ENCODE results near the gene CCDC88C. TPM values are rescaled to one million over a fixed set of nuclear protein-coding genes. Genes with fewer than 3 reads are reported as not detected.

CCDC88C gene
- total RNA-seq, 2 experiments from 2014 or later: 137 to 253 TPM

GRCh38 chr14:91323031-91323430, 94.6 kb downstream of the CCDC88C start:
- no peaks in the 10 kb centered on the region for H3K9me2 ChIP-seq (ENCODE audit: insufficient read depth, low read length)
- H3K36me3 ChIP-seq (ENCODE audit: insufficient read depth, low read length): peaks cover 96% of the 10 kb centered on the region
- H4K20me1 ChIP-seq (ENCODE audit: insufficient read depth, low read length): no peaks in the 10 kb centered on the region
- ChIA-PET CTCF (ENCODE audit: unreplicated experiment) (interaction anchor here (0.7 to 1.9 kb wide), 7 partner anchors 9 to 95 kb away, joined by 3 to 15 read pairs (median 6); partner anchors contain the start of gene CCDC88C), POLR2A (interaction anchor here (0.7 to 1.2 kb wide), 9 partner anchors 22 to 97 kb away, joined by 3 to 5 read pairs (median 3); partner anchors contain the start of gene CCDC88C)
- BruUV-seq (replicated peaks): no TSS peak
- H3K27ac ChIP-seq (ENCODE audit: low read depth, low read length, poor library complexity, severe bottlenecking): peak overlapping the region; percentile 92
- H2AFZ ChIP-seq (ENCODE audit: low read length): no peak overlapping the region
- DNase-seq (ENCODE audit: low spot score): no peak
- peaks cover 66% of the 10 kb centered on the region for H3K4me1 ChIP-seq (ENCODE audit: insufficient read depth, low read length, poor library complexity, severe bottlenecking)
- TF ChIP-seq CTCF (conservative IDR thresholded peaks at IDR 0.05; ENCODE audit: low read length) (no peak), EZH2phosphoT487 (IDR thresholded peaks at IDR 0.05; ENCODE audit: borderline replicate concordance, low read depth, low read length) (no peak)
- peak overlapping the region; percentile 75 for H3K4me2 ChIP-seq (ENCODE audit: low read length)
- H3K79me2 ChIP-seq (ENCODE audit: insufficient read depth, low read depth, low read length): peaks cover 31% of the 10 kb centered on the region
- intact Hi-C loops (cut with micrococcal nuclease; ENCODE audit: unreplicated experiment): loop anchor here (1.0 kb wide), 1 partner anchor 96 kb away; no protein-coding TSS in a partner anchor
- peak overlapping the region; percentile 53 for H3K4me3 ChIP-seq (ENCODE audit: low read depth, low read length, poor library complexity, severe bottlenecking)
- H3K9me3 ChIP-seq (ENCODE audit: low read length): no peaks in the 10 kb centered on the region

- Histone ChIP-seq H3K4me2 (ENCODE audit: low read length) (peak overlapping the region; percentile 75), H2AFZ (ENCODE audit: low read length) (no peak overlapping the region), H3K36me3 (ENCODE audit: insufficient read depth, low read length) (peaks cover 96% of the 10 kb centered on the region), H4K20me1 (ENCODE audit: insufficient read depth, low read length) (no peaks in the 10 kb centered on the region), H3K27ac (ENCODE audit: low read depth, low read length, poor library complexity, severe bottlenecking) (peak overlapping the region; percentile 92), H3K79me2 (ENCODE audit: insufficient read depth, low read depth, low read length) (peaks cover 31% of the 10 kb centered on the region), H3K9me2 (ENCODE audit: insufficient read depth, low read length) (no peaks in the 10 kb centered on the region), H3K4me3 (ENCODE audit: low read depth, low read length, poor library complexity, severe bottlenecking) (no peak overlapping the region), H3K9me3 (ENCODE audit: low read length) (no peaks in the 10 kb centered on the region), H3K4me1 (ENCODE audit: insufficient read depth, low read length, poor library complexity, severe bottlenecking) (peaks cover 70% of the 10 kb centered on the region)
- TF ChIP-seq CTCF (conservative IDR thresholded peaks at IDR 0.05; ENCODE audit: low read length) (no peak), EZH2phosphoT487 (IDR thresholded peaks at IDR 0.05; ENCODE audit: borderline replicate concordance, low read depth, low read length) (no peak)
- DNase-seq (ENCODE audit: low spot score): no peak
- ChIA-PET POLR2A (interaction anchor here (1.0 to 1.2 kb wide), 3 partner anchors 23 to 97 kb away, joined by 3 to 5 read pairs (median 4); no protein-coding TSS in a partner anchor), CTCF (ENCODE audit: unreplicated experiment) (interaction anchor here (1.6 kb wide), 1 partner anchor 92 kb away, joined by 15 read pairs; no protein-coding TSS in a partner anchor)
- BruUV-seq (replicated peaks): no TSS peak
- intact Hi-C loops (cut with micrococcal nuclease; ENCODE audit: unreplicated experiment): loop anchor here (1.0 kb wide), 2 partner anchors 52 to 97 kb away; no protein-coding TSS in a partner anchor
Observed at GRCh38 chr14:91322623-91323022, 95.0 kb downstream of the CCDC88C start.

GRCh38 chr14:91321131-91321530, 96.5 kb downstream of the CCDC88C start:
- Histone ChIP-seq H3K79me2 (ENCODE audit: insufficient read depth, low read depth, low read length) (peaks cover 39% of the 10 kb centered on the region), H3K36me3 (ENCODE audit: insufficient read depth, low read length) (peaks cover 96% of the 10 kb centered on the region), H2AFZ (ENCODE audit: low read length) (no peak overlapping the region), H3K9me2 (ENCODE audit: insufficient read depth, low read length) (no peaks in the 10 kb centered on the region), H3K4me3 (ENCODE audit: low read depth, low read length, poor library complexity, severe bottlenecking) (no peak overlapping the region), H3K27ac (ENCODE audit: low read depth, low read length, poor library complexity, severe bottlenecking) (peak overlapping the region; percentile 92), H3K9me3 (ENCODE audit: low read length) (no peaks in the 10 kb centered on the region), H3K4me2 (ENCODE audit: low read length) (no peak overlapping the region), H3K4me1 (ENCODE audit: insufficient read depth, low read length, poor library complexity, severe bottlenecking) (peaks cover 80% of the 10 kb centered on the region), H4K20me1 (ENCODE audit: insufficient read depth, low read length) (no peaks in the 10 kb centered on the region)
- BruUV-seq (replicated peaks): no TSS peak
- intact Hi-C loops (cut with micrococcal nuclease; ENCODE audit: unreplicated experiment): no loop called here
- CTCF ChIA-PET (ENCODE audit: unreplicated experiment): no interaction called here
- TF ChIP-seq CTCF (conservative IDR thresholded peaks at IDR 0.05; ENCODE audit: low read length): no peak
- no peak for TF ChIP-seq EZH2phosphoT487 (IDR thresholded peaks at IDR 0.05; ENCODE audit: borderline replicate concordance, low read depth, low read length)
- POLR2A ChIA-PET: interaction anchor here (1.6 kb wide), 1 partner anchor 35 kb away, joined by 13 read pairs; no protein-coding TSS in a partner anchor
- no peak for DNase-seq (ENCODE audit: low spot score)

Measured in OCI-LY7 (cell line).